Smooth muscle cell (in vitro differentiated cells): ENCODE results near the gene FAM184A. TPM values are rescaled to one million over a fixed set of nuclear protein-coding genes. Genes with fewer than 3 reads are reported as not detected.

Experiments used
- DNase-seq: peaks from one replicate; lab custom pipeline; 2025; ENCODE audit not compliant: unreplicated experiment; lab: John Stamatoyannopoulos, UW
- H2AFZ ChIP-seq: fragments of 200-600 bp; sonication (generic); 2 replicates; pipeline ENCODE4 v1.6.0; 2016; ENCODE audit warnings: antibody characterized with exemption, low read depth, mild to moderate bottlenecking
- H3F3A ChIP-seq: fragments of 200-600 bp; sonication (generic); 2 replicates; pipeline ENCODE4 v1.6.0; 2017; ENCODE audit warnings: antibody characterized with exemption, low read depth
- H3K27ac ChIP-seq: fragments of 200-600 bp; sonication (generic); 2 replicates; pipeline ENCODE4 v1.5.1; 2016; ENCODE audit warnings: low read depth, mild to moderate bottlenecking
- H3K27me3 ChIP-seq: fragments of 200-600 bp; sonication (generic); 2 replicates; pipeline ENCODE4 v1.6.1; 2016; ENCODE audit warnings: low read depth, mild to moderate bottlenecking
- H3K36me3 ChIP-seq: fragments of 200-600 bp; sonication (generic); 2 replicates; pipeline ENCODE4 v1.5.1; 2016; ENCODE audit warnings: low read depth
- H3K4me1 ChIP-seq: fragments of 200-600 bp; sonication (generic); 2 replicates; pipeline ENCODE4 v1.5.1; 2016; ENCODE audit warnings: low read depth
- H3K4me2 ChIP-seq: fragments of 200-600 bp; sonication (generic); 2 replicates; pipeline ENCODE4 v1.6.0; 2016; ENCODE audit warnings: mild to moderate bottlenecking
- H3K4me3 ChIP-seq: fragments of 200-600 bp; sonication (generic); 2 replicates; pipeline ENCODE4 v1.5.1; 2016; ENCODE audit warnings: mild to moderate bottlenecking
- H3K79me2 ChIP-seq: fragments of 200-600 bp; sonication (generic); 2 replicates; pipeline ENCODE4 v1.6.0; 2016; ENCODE audit warnings: low read depth, mild to moderate bottlenecking
- H3K9ac ChIP-seq: fragments of 200-600 bp; sonication (generic); 2 replicates; pipeline ENCODE4 v1.6.0; 2016; ENCODE audit warnings: low read depth
- H3K9me3 ChIP-seq: fragments of 200-600 bp; sonication (generic); replicated peaks from 2 replicates; pipeline ENCODE4 v1.5.1; 2016; ENCODE audit warnings: low read depth
- H4K20me1 ChIP-seq: fragments of 200-600 bp; sonication (generic); 2 replicates; pipeline ENCODE4 v1.6.0; 2016; ENCODE audit warnings: low read depth
- CTCF ChIP-seq: fragments of 200-600 bp; sonication (generic); IDR thresholded peaks from 2 replicates; pipeline ENCODE4 v1.5.1; 2017; ENCODE audit warnings: borderline replicate concordance, mild to moderate bottlenecking, antibody characterized with exemption; ENCODE audit not compliant: insufficient read depth, poor library complexity, severe bottlenecking
- WGBS: methylation state at CpG from one replicate; pipeline ENCODE4 v1.1.7; 2016; ENCODE audit warnings: low lambda C conversion rate; 5-methylcytosine and 5-hydroxymethylcytosine counted together
- polyA plus RNA-seq: library from polyadenylated mRNA; unstranded; fragments of >200 nt; fragmentation: Nextera tagmentation; extraction: Ambion mirVana; gene quantifications from 2 replicates; pipeline ENCODE4 v1.2.1, GENCODE V29; 2016
- total RNA-seq: library from RNA; depleted of rRNA; stranded (reverse); fragments of >200 nt; gene quantifications from 2 replicates; pipeline ENCODE4 v1.2.3, GENCODE V29; 2014

The FAM184A gene
- total and polyA plus RNA-seq, 2 experiments from 2014 or later: 0.23 to 0.31 TPM

- Histone ChIP-seq H2AFZ (no peak overlapping the region), H3F3A (no peaks in the 10 kb centered on the region), H3K9me3 (no peaks in the 10 kb centered on the region), H3K79me2 (no peaks in the 10 kb centered on the region), H3K4me3 (peak overlapping the region; percentile 17), H3K9ac (no peak overlapping the region), H3K4me2 (peak overlapping the region; percentile 48), H4K20me1 (no peaks in the 10 kb centered on the region), H3K27me3 (no peaks in the 10 kb centered on the region), H3K27ac (no peak overlapping the region), H3K4me1 (peaks cover 9% of the 10 kb centered on the region), H3K36me3 (no peaks in the 10 kb centered on the region)
- no peak for TF ChIP-seq CTCF
- WGBS: 27% methylated on average over 6 of the region's 6 CpGs
- DNase-seq: no peak
Measured at GRCh38 chr6:119034827-119035458, 43.5 kb downstream of the FAM184A start.

- Histone ChIP-seq H3K4me1 (peaks cover 18% of the 10 kb centered on the region), H2AFZ (no peak overlapping the region), H3K4me3 (no peak overlapping the region), H3K36me3 (no peaks in the 10 kb centered on the region), H3F3A (no peaks in the 10 kb centered on the region), H3K27ac (no peak overlapping the region), H3K27me3 (no peaks in the 10 kb centered on the region), H3K9me3 (no peaks in the 10 kb centered on the region), H3K4me2 (no peak overlapping the region), H3K79me2 (no peaks in the 10 kb centered on the region), H4K20me1 (no peaks in the 10 kb centered on the region), H3K9ac (no peak overlapping the region)
- 100% methylated on average over 1 of the region's 1 CpG for WGBS
- no peak for DNase-seq
- TF ChIP-seq CTCF: no peak
Measured at GRCh38 chr6:119032428-119032827, 46.0 kb downstream of the FAM184A start.

- H3K4me1 ChIP-seq: peaks cover 19% of the 10 kb centered on the region
- DNase-seq: no peak
- H3K4me3 ChIP-seq: no peak overlapping the region
- no peaks in the 10 kb centered on the region for H3K79me2 ChIP-seq
- no peaks in the 10 kb centered on the region for H4K20me1 ChIP-seq
- H3K36me3 ChIP-seq: no peaks in the 10 kb centered on the region
- no peak overlapping the region for H3K4me2 ChIP-seq
- TF ChIP-seq CTCF: no peak
- WGBS: 94% methylated on average over 2 of the region's 2 CpGs
- H3K9ac ChIP-seq: no peak overlapping the region
- no peaks in the 10 kb centered on the region for H3K27me3 ChIP-seq
- no peaks in the 10 kb centered on the region for H3K9me3 ChIP-seq
- H3F3A ChIP-seq: no peaks in the 10 kb centered on the region
- no peak overlapping the region for H2AFZ ChIP-seq
- H3K27ac ChIP-seq: no peak overlapping the region
Measured at GRCh38 chr6:119030759-119031158, 47.7 kb downstream of the FAM184A start.

GRCh38 chr6:119028091-119028490 lies 50.4 kb downstream of the FAM184A start:
- Histone ChIP-seq H3K4me2 (no peak overlapping the region), H3F3A (no peaks in the 10 kb centered on the region), H3K9me3 (no peaks in the 10 kb centered on the region), H2AFZ (no peak overlapping the region), H3K36me3 (no peaks in the 10 kb centered on the region), H3K27ac (no peak overlapping the region), H3K79me2 (no peaks in the 10 kb centered on the region), H3K27me3 (no peaks in the 10 kb centered on the region), H3K9ac (no peak overlapping the region), H4K20me1 (no peaks in the 10 kb centered on the region), H3K4me3 (no peak overlapping the region), H3K4me1 (peaks cover 9% of the 10 kb centered on the region)
- no peak for TF ChIP-seq CTCF
- 65% methylated on average over 2 of the region's 2 CpGs for WGBS
- no peak for DNase-seq
